Lung (tissue), 12 donors: ENCODE measurements around the gene BNIP5. TPM values are rescaled to one million over a fixed set of nuclear protein-coding genes. Genes with fewer than 3 reads are reported as not detected.

Experiments
- ATAC-seq: fragments of 200-7000 bp; cut with Tn5 transposase; one replicate; pipeline ENCODE4 v1.9.1; 2020; ENCODE audit warnings: moderate number of reproducible peaks; ENCODE audit not compliant: insufficient read depth, low FRiP score
- DNase-seq, 3 donors: peaks; one replicate each; pipeline ENCODE4 v3.0.0-alpha.2; 2013 to 2017
- H3K27ac ChIP-seq, 2 donors: one replicate each; pipeline ENCODE4 v1.5.1; 2013; ENCODE audit warnings: mild to moderate bottlenecking in 2 of 2, moderate library complexity in 2 of 2, control low read depth in 1 of 2, inconsistent platforms in 1 of 2, low read depth in 1 of 2, low read length in 1 of 2
- H3K27me3 ChIP-seq, 3 donors: one replicate each; pipeline ENCODE4 v1.5.1; 2013; ENCODE audit warnings: low read length in 2 of 3; ENCODE audit not compliant: control insufficient read depth in 3 of 3, insufficient read depth in 3 of 3
- H3K36me3 ChIP-seq, 4 donors: one replicate each; pipeline ENCODE4 v1.5.1; 2013; ENCODE audit warnings: low read length in 4 of 4, mild to moderate bottlenecking in 1 of 4, moderate library complexity in 1 of 4; ENCODE audit not compliant: control insufficient read depth in 4 of 4, insufficient read depth in 4 of 4
- H3K4me1 ChIP-seq, 5 donors: one replicate each; pipeline ENCODE4 v1.5.1; 2013; ENCODE audit warnings: low read length in 5 of 5, mild to moderate bottlenecking in 2 of 5, moderate library complexity in 1 of 5; ENCODE audit not compliant: control insufficient read depth in 5 of 5, insufficient read depth in 5 of 5
- H3K4me3 ChIP-seq: one replicate; pipeline ENCODE4 v1.5.1; 2013; ENCODE audit warnings: mild to moderate bottlenecking, control low read depth, moderate library complexity
- H3K9ac ChIP-seq, 2 donors: one replicate each; pipeline ENCODE4 v1.5.1; 2013; ENCODE audit warnings: low read length in 2 of 2, control low read depth in 1 of 2; ENCODE audit not compliant: insufficient read depth in 1 of 2
- H3K9me3 ChIP-seq, 4 donors: one replicate each; pipeline ENCODE4 v1.5.1; 2013; ENCODE audit warnings: low read length in 3 of 4, mild to moderate bottlenecking in 1 of 4, moderate library complexity in 1 of 4; ENCODE audit not compliant: control insufficient read depth in 4 of 4, insufficient read depth in 3 of 4
- WGBS, 2 donors: extraction: QIAGEN DNeasy Blood & Tissue Kit; methylation state at CpG; one replicate each; pipeline ENCODE4 v1.1.7; 2013; 5-methylcytosine and 5-hydroxymethylcytosine counted together
- polyA plus RNA-seq, 2 donors: library from polyadenylated mRNA; stranded (reverse); fragments of 200-250 nt; gene quantifications; one replicate each; pipeline ENCODE4 v1.2.1, GENCODE V29; 2013
- total RNA-seq, 2 donors: library from RNA; depleted of rRNA in 1 of 2; stranded (reverse); fragments of >200 nt in 1 of 2; gene quantifications; one replicate each; pipeline ENCODE4 v1.2.1, GENCODE V29; 2014 to 2021
- TF ChIP-seq, protein P1 (sequence below): IDR thresholded peaks from 2 replicates; pipeline ENCODE4 v1.5.1; 2012; ENCODE audit warnings: mild to moderate bottlenecking; ENCODE audit errors: control extremely low read depth, extremely low read depth
- donor health status: control.
- donor health status: control.
- donor health status: Bipolar disorder and iron deficiency.
- donor health status: healthy.
- donor health status: DM: yes; HTN: yes; CAD: no.

BNIP5 gene
- total and polyA plus RNA-seq, 4 donors = 0.02 to 0.09 (median 0.06) TPM; not detected in 1

DNA sequence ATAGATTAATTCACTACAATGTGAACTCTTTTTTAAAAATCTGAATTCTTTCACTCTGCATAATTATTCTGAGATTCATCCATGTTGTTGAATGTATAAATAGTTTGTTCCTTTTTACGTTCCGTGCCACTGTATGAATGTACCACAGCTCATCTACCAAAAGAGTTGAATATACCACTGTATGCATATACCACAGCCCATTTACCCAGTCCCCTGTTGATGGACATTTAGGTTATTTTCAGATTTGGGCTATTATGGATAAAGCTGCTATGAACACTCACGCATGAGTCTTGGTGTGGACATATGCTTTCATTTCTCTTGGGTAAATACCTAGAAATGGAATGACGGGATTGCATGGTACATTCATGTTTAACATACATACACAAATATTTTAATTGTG is 38.7 kb downstream of the BNIP5 start:
- TF ChIP-seq, protein P1, sequence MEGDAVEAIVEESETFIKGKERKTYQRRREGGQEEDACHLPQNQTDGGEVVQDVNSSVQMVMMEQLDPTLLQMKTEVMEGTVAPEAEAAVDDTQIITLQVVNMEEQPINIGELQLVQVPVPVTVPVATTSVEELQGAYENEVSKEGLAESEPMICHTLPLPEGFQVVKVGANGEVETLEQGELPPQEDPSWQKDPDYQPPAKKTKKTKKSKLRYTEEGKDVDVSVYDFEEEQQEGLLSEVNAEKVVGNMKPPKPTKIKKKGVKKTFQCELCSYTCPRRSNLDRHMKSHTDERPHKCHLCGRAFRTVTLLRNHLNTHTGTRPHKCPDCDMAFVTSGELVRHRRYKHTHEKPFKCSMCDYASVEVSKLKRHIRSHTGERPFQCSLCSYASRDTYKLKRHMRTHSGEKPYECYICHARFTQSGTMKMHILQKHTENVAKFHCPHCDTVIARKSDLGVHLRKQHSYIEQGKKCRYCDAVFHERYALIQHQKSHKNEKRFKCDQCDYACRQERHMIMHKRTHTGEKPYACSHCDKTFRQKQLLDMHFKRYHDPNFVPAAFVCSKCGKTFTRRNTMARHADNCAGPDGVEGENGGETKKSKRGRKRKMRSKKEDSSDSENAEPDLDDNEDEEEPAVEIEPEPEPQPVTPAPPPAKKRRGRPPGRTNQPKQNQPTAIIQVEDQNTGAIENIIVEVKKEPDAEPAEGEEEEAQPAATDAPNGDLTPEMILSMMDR = no peak
- H3K4me3 ChIP-seq = no peak overlapping the region
- DNase-seq (no peak), ATAC-seq (no peak)
- H3K36me3 ChIP-seq = no peaks in the 10 kb centered on the region
- H3K9me3 ChIP-seq = no peaks in the 10 kb centered on the region
- WGBS, 2 donors = 83 to 96% methylated on average over 4 of the region's 4 CpGs
- no peaks in the 10 kb centered on the region for H3K27me3 ChIP-seq
- peaks cover 0 to 6% (median 0%) of the 10 kb centered on the region in 5 donors for H3K4me1 ChIP-seq
- H3K9ac ChIP-seq = no peak overlapping the region
- H3K27ac ChIP-seq = no peak overlapping the region

DNA sequence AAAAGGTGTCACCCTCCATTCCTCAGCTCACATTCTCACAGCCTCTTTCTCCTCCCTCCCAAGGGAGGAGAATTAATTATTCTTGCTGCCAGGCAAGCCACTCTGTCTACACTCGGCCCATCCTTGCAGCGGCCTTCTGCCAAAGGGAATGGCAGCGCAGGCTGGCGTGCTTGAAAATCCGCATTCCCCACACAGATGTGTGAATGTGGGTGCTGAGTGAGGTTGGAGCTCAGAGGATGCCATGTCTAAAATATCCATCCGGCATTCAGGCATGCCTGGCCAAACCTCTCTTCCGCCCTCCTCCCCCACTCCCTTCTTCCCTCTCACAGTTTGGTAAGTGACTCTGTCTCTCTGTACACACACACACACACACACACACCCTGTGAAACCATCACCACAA is 39.2 kb downstream of the BNIP5 start:
- no peak overlapping the region for H3K27ac ChIP-seq
- H3K36me3 ChIP-seq = no peaks in the 10 kb centered on the region
- no peaks in the 10 kb centered on the region for H3K9me3 ChIP-seq
- TF ChIP-seq, protein P1 = no peak
- H3K27me3 ChIP-seq = no peaks in the 10 kb centered on the region
- ATAC-seq (no peak), DNase-seq (no peak)
- WGBS, 2 donors = 85 to 94% methylated on average over 7 of the region's 7 CpGs
- H3K9ac ChIP-seq = no peak overlapping the region
- peaks cover 0 to 6% (median 0%) of the 10 kb centered on the region in 5 donors for H3K4me1 ChIP-seq
- no peak overlapping the region for H3K4me3 ChIP-seq

DNA sequence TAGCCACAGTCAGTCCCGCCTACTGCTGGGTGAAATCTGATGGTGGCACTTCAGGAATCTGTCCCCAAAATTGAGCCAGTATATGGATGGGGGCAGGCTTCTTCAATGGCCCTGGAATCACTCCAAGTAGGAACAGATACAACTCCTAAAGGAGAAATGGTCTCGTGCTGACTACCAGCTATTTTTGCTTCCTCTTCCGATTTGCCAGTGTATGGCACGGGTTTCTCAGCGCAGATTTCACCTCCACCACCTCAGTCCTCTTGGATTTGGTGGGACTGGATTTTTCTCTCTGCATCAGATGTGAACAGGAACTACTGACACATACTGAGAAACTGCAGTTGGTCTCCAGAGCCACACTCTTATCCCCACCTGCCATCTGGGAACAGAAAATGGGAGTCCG is 39.6 kb downstream of the BNIP5 start:
- 71 to 76% methylated on average over 6 of the region's 6 CpGs for WGBS, 2 donors
- TF ChIP-seq, protein P1 = no peak
- H3K27ac ChIP-seq = no peak overlapping the region
- H3K4me1 ChIP-seq = peaks cover 0 to 4% (median 0%) of the 10 kb centered on the region in 5 donors
- no peaks in the 10 kb centered on the region for H3K27me3 ChIP-seq
- no peak overlapping the region for H3K9ac ChIP-seq
- no peaks in the 10 kb centered on the region for H3K36me3 ChIP-seq
- DNase-seq (no peak), ATAC-seq (no peak)
- no peaks in the 10 kb centered on the region for H3K9me3 ChIP-seq
- no peak overlapping the region for H3K4me3 ChIP-seq

DNA sequence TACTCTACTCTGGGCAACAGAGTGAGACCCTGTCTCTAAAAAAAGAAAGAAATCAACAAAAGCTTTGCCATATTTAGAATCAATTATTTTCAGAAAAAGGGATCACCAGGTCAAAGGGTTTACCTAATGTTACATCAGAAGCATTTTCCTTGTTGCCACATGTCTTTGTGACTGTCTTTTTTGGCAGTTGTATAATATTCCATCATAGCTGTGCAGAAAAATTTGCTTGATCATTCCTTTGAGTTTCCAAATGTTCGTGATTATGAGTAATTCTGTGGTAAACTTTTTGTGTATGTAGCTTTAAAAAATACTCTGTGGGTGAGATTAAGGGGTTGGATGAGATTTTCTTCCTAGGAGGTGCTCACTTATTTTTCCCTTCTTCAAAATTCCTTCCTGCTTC is 40.4 kb downstream of the BNIP5 start:
- Histone ChIP-seq H3K9ac (no peak overlapping the region), H3K9me3 (no peaks in the 10 kb centered on the region), H3K4me1 (no peaks in the 10 kb centered on the region), H3K27ac (no peak overlapping the region), H3K36me3 (no peaks in the 10 kb centered on the region), H3K4me3 (no peak overlapping the region), H3K27me3 (no peaks in the 10 kb centered on the region)
- no peak for DNase-seq
- no peak for ATAC-seq
- TF ChIP-seq, protein P1 = no peak
- 26 to 51% methylated on average over 1 of the region's 1 CpG for WGBS, 2 donors
